Adrenal gland (tissue), 12 donors: ENCODE measurements around the gene HRC. TPM values are rescaled to one million over a fixed set of nuclear protein-coding genes. Genes with fewer than 3 reads are reported as not detected.

Experiments
- DNase-seq, 7 donors: peaks; one replicate each; pipeline ENCODE4 v3.0.0-alpha.2; 2019 to 2020
- H3K27ac ChIP-seq, 5 donors: fragments of 200-600 bp; sonication (generic) in 4 of 5; 1 replicate in 3 of 5; 2 replicates in 2 of 5; pipeline versions ENCODE4 v1.5.1 to v1.8.0; 2016 to 2020; ENCODE audit warnings: mild to moderate bottlenecking in 1 of 5
- H3K27me3 ChIP-seq: fragments of 200-600 bp; 2 replicates; pipeline ENCODE4 v1.8.0; 2021
- H3K36me3 ChIP-seq, 2 donors: fragments of 200-600 bp; replicated peaks in 1 of 2; 1 replicate in 1 of 2; 2 replicates in 1 of 2; pipeline versions ENCODE4 v1.5.1 to v1.8.0; 2018 to 2022
- H3K4me1 ChIP-seq, 2 donors: fragments of 200-600 bp; replicated peaks in 1 of 2; 1 replicate in 1 of 2; 2 replicates in 1 of 2; pipeline versions ENCODE4 v1.5.1 to v1.8.0; 2018 to 2021
- H3K4me3 ChIP-seq, 4 donors: fragments of 200-600 bp; sonication (generic) in 3 of 4; one replicate each; pipeline ENCODE4 v1.5.1; 2016 to 2018
- H3K9me3 ChIP-seq, 3 donors: fragments of 200-600 bp; sonication (generic) in 1 of 3; replicated peaks in 1 of 3; 1 replicate in 2 of 3; 2 replicates in 1 of 3; pipeline versions ENCODE4 v1.5.1 to v1.8.0; 2016 to 2021
- POLR2A ChIP-seq, 2 donors: fragments of 450-650 bp; IDR thresholded peaks; one replicate each; pipeline ENCODE4 v1.6.1; 2017; ENCODE audit warnings: antibody characterized with exemption in 2 of 2, mild to moderate bottlenecking in 2 of 2, moderate library complexity in 1 of 2
- WGBS, 4 donors: extraction: QIAGEN DNeasy Blood & Tissue Kit in 2 of 4; methylation state at CpG; one replicate each; pipeline versions ENCODE4 v1.1.5 to v1.1.7; 2013 to 2017; 5-methylcytosine and 5-hydroxymethylcytosine counted together
- intact Hi-C, 2 donors: fragments of 100-400 bp; cut with DNase I; formaldehyde crosslinking; loops; one replicate each; pipeline versions ENCODE4 v1.14.1 to v1.15.0; 2022 to 2023
- polyA plus RNA-seq, 3 donors: library from polyadenylated mRNA; stranded (reverse); fragments of 200-250 nt in 2 of 3; fragments of 350-450 nt in 1 of 3; fragmentation: Illumina TruSeq in 1 of 3; extraction: RNeasy Lipid Tissue Mini Kit (QIAGEN cat#74804) in 1 of 3; gene quantifications; one replicate each; pipeline ENCODE4 v1.2.3, GENCODE V29; 2013 to 2014
- total RNA-seq, 9 donors: library from RNA; depleted of rRNA in 4 of 9; stranded (reverse); fragments of >200 nt in 4 of 9; fragments of 120-200 nt in 1 of 9; fragmentation: NEBNext Ultra II Directional in 1 of 9; extraction: Animal tissue kit (Norgen Biotek cat#: 25700) in 1 of 9; gene quantifications; one replicate each; pipeline versions ENCODE4 v1.1.0 to v1.2.4, GENCODE V29; 2013 to 2023
- TF ChIP-seq, protein P1 (sequence below), 6 experiments: fragments of 450-650 bp in 4 of 6; fragments of 200-600 bp in 2 of 6; sonication (generic) in 1 of 6; IDR thresholded peaks; 1 replicate in 5 of 6; 2 replicates in 1 of 6; pipeline versions ENCODE4 v1.5.1 to v1.8.0; 2016 to 2021; ENCODE audit warnings: antibody characterized with exemption in 6 of 6, mild to moderate bottlenecking in 2 of 6, moderate library complexity in 1 of 6
- donor health status: healthy with polysubstance abuse.
- donor health status: Bipolar disorder and iron deficiency.
- donor health status: DM: yes; HTN: yes; CAD: no.
- donor health status: DM: no; HTN: no; CAD: no.
- donor health status: DM: no; HTN: no; CAD: no.
- donor health status: DM: yes; HTN: yes; CAD: no.

Gene HRC
- total and polyA plus RNA-seq, 12 donors: 0.77 to 28.4 (median 2.5) TPM

DNA sequence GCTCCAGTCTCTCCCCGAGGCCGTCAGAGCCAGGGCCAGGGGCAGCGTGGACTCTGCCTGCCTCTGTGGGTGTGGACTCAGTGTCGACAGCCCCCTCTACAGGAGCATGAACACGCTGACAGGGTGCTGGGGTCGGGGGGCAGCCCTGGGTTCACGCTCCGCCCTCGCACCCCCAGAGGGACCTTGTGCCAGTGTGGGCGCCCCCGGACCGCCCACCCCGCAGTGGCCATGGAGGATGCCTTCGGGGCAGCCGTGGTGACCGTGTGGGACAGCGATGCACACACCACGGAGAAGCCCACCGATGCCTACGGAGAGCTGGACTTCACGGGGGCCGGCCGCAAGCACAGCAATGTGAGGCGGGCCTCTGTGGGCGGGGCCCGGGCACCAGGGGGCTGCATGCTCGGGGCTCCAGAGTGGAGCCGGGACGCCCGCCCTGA is 10.7 kb upstream of the HRC start:
- H3K36me3 ChIP-seq: peaks cover 0 to 3% of the 10 kb centered on the region in 2 donors
- intact Hi-C loops: no loop called here
- H3K4me1 ChIP-seq: no peaks in the 10 kb centered on the region
- H3K27me3 ChIP-seq: no peaks in the 10 kb centered on the region
- H3K4me3 ChIP-seq: no peak overlapping the region
- DNase-seq: no peak
- H3K27ac ChIP-seq: no peak overlapping the region
- 48 to 74% (median 50%) methylated on average over 5 to 30 of the region's 30 CpGs for WGBS, 4 donors
- no peaks in the 10 kb centered on the region for H3K9me3 ChIP-seq
- no peak for TF ChIP-seq POLR2A (IDR thresholded peaks at IDR 0.05)
- TF ChIP-seq, protein P1, sequence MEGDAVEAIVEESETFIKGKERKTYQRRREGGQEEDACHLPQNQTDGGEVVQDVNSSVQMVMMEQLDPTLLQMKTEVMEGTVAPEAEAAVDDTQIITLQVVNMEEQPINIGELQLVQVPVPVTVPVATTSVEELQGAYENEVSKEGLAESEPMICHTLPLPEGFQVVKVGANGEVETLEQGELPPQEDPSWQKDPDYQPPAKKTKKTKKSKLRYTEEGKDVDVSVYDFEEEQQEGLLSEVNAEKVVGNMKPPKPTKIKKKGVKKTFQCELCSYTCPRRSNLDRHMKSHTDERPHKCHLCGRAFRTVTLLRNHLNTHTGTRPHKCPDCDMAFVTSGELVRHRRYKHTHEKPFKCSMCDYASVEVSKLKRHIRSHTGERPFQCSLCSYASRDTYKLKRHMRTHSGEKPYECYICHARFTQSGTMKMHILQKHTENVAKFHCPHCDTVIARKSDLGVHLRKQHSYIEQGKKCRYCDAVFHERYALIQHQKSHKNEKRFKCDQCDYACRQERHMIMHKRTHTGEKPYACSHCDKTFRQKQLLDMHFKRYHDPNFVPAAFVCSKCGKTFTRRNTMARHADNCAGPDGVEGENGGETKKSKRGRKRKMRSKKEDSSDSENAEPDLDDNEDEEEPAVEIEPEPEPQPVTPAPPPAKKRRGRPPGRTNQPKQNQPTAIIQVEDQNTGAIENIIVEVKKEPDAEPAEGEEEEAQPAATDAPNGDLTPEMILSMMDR (IDR thresholded peaks at IDR 0.05): no peak

DNA sequence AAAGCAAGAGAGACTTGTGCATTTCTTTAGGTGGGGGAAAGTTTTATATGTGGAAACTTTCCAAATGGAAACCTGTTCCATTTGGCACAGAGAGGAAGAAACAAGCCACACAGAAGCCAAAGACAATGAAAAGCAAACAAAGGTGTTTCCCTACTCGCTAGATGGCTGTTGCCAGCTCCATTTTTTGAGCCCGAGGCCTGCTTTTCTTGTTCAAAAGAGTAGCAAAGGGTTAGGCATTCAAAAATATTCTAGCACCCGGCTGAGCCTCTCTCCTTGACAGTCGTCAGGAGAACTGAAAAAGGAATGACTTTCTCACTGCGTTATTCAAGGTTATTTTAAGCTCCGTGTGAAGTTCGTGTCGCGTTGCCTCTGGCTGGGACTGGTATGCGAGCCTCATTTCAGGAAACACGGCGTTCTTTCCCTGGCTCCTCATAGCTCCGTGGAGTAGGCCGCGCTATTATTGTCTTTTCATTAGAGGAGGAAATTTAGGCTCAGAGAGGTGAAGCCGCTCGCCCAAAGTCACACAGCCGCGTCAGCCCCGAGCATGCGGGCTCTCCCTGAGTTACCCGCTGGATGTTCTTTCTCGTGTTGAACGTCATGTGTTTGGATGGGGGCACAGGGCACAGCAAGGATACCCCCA is 10.0 kb upstream of the HRC start:
- Histone ChIP-seq H3K4me1 (no peaks in the 10 kb centered on the region), H3K9me3 (no peaks in the 10 kb centered on the region), H3K4me3 (no peak overlapping the region), H3K27ac (no peak overlapping the region), H3K27me3 (no peaks in the 10 kb centered on the region), H3K36me3 (no peaks in the 10 kb centered on the region)
- 60 to 71% (median 65%) methylated on average over 24 of the region's 24 CpGs for WGBS, 4 donors
- no peak for DNase-seq
- TF ChIP-seq, protein P1 (IDR thresholded peaks at IDR 0.05): no peak
- no peak for TF ChIP-seq POLR2A (IDR thresholded peaks at IDR 0.05)
- intact Hi-C loops: no loop called here

DNA sequence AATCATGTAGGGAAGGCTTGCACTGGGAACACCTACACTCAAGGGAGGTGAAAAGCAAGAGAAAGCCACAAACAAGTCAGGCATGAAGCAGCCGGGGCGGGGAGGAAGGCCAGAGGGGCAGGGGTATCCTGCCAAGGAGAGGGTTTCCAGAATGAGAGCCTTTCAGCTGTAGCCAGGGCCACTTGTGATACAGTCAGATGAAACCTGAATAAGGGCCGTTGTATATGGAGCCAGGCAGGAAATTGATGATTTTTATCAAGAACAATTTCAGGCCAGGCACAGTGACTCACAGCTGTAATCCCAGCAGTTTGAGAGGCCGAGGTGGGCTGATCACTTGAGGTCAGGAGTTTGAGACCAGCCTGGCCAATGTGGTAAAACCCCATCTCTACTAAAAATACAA is 6.8 kb upstream of the HRC start:
- WGBS, 4 donors: 53 to 78% (median 65%) methylated on average over 4 of the region's 4 CpGs
- H3K9me3 ChIP-seq: no peaks in the 10 kb centered on the region
- no peaks in the 10 kb centered on the region for H3K36me3 ChIP-seq
- DNase-seq: no peak
- peaks cover 7 to 9% of the 10 kb centered on the region in 2 donors for H3K4me1 ChIP-seq
- no peak overlapping the region for H3K27ac ChIP-seq
- TF ChIP-seq, protein P1 (IDR thresholded peaks at IDR 0.05): no peak
- TF ChIP-seq POLR2A (IDR thresholded peaks at IDR 0.05): no peak
- H3K4me3 ChIP-seq: no peak overlapping the region
- intact Hi-C loops: loop anchor here in 1 of 2 donors (5.0 kb wide), 1 partner anchor 35 kb away; no protein-coding TSS in a partner anchor
- no peaks in the 10 kb centered on the region for H3K27me3 ChIP-seq

DNA sequence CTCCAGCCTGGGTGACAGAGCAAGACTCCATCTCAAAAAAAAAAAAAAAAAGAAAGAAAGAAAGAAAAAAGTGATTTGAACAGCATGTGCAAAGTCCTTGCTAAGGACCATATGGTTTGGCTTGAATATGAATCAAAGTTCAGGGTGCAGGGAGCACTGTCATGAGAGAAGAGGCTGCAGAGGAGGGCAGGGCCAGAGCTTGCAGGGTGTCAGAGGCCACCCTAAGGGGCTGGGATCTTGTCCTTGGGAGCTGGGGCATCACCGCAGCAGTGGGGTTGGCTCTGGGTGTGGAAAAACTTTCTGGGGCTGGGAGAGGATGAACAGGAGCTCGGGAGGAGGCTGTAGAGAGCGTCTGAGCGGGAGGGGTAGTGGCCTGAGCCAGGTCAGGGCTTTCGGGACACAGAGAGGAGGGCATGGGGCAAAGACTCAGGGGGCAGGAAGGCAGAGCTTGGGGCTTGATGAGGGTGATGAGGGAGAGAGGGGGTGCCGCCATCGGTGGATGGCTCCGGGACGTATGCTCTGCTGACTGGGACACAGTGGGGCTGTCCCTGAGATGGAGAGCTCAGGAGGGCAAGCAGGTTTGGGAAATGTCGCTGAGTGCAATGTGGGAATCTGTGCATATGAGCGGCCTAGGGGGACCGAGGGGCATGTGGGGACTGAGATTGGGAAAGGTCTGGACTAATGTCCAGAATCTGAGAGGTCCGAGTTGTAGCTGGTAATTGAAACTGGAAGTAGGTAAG is 5.4 kb upstream of the HRC start:
- TF ChIP-seq, protein P1 (IDR thresholded peaks at IDR 0.05): no peak
- no peak for TF ChIP-seq POLR2A (IDR thresholded peaks at IDR 0.05)
- intact Hi-C loops: loop anchor here in 1 of 2 donors (5.0 kb wide), 1 partner anchor 37 kb away; no protein-coding TSS in a partner anchor
- WGBS, 4 donors: 92 to 94% (median 94%) methylated on average over 13 of the region's 13 CpGs
- Histone ChIP-seq H3K4me1 (peaks cover 7 to 9% of the 10 kb centered on the region in 2 donors), H3K27ac (no peak overlapping the region), H3K27me3 (no peaks in the 10 kb centered on the region), H3K4me3 (no peak overlapping the region), H3K36me3 (no peaks in the 10 kb centered on the region), H3K9me3 (no peaks in the 10 kb centered on the region)
- no peak for DNase-seq
